MG63 (cell line): Measurements from ENCODE around the gene ACCSL. TPM values are rescaled to one million over a fixed set of nuclear protein-coding genes. Genes with fewer than 3 reads are reported as not detected.

ENCODE experiments used
- DNase-seq: peaks from one replicate; pipeline ENCODE4 v3.0.0-alpha.2; 2020
- H3K27me3 ChIP-seq: fragments of 250-450 bp; sonication (Bioruptor Pico); 2 replicates; pipeline ENCODE4 v1.5.1; 2020; ENCODE audit warnings: mild to moderate bottlenecking, moderate library complexity
- H3K36me3 ChIP-seq: fragments of 250-450 bp; sonication (Bioruptor Pico); 2 replicates; pipeline ENCODE4 v1.5.1; 2020; ENCODE audit warnings: mild to moderate bottlenecking, moderate library complexity
- H3K4me3 ChIP-seq: fragments of 250-450 bp; sonication (Bioruptor Pico); 2 replicates; pipeline ENCODE4 v1.5.1; 2020; ENCODE audit warnings: mild to moderate bottlenecking, moderate library complexity
- H3K9me3 ChIP-seq: fragments of 250-450 bp; sonication (Bioruptor Pico); 2 replicates; pipeline ENCODE4 v1.5.1; 2020; ENCODE audit warnings: mild to moderate bottlenecking, moderate library complexity
- total RNA-seq: library from RNA; depleted of rRNA; stranded (reverse); fragments of >200 nt; shearing (Covaris generic); gene quantifications from 2 replicates; pipeline ENCODE4 v1.2.3, GENCODE V29; 2014; ENCODE audit warnings: low replicate concordance

Gene ACCSL
- total RNA-seq, 1 experiment from 2014 or later: not detected

DNA sequence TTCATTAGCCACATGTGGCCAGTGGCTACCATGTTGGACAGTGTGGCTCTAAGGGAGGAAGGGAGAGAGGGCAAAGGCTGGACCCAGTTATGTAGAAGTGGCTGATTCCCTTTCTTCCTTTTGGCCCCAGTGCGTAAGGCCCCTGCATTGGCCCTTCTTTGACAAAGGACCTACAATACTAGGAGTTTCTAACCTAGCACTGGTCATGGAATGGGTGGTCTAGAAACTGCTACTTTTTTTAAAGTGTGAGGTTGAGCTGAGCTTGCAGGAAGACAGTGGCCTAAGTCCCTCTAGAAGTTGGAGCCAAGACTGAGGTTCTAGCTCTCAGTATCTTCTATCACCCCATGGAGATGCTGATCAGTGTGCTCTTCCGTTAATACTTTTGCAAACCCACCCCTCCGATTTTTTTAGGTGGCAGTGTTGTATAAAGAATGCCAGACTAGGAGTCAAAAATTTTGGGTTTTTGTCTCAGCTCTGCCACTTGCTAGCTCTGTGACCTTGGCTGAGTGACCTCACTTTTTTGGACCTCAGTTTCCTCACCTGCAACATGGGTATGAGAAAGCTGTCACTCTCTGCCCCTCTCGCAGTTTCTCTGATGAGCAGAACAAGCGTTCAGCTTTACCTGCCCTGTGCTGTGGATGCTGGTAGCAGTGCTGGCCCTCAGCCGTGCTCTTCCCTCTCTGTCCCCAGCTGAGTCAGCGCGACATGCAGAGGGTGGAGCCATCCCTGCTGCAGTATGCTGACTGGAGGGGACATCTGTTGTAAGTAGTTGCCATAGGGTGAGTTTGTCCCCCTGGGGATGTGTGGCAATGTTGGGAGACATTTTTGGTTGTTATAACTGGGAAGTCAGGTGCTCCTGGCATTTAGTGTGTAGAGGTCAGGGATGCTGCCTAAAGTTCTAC is 25.2 kb downstream of the ACCSL start:
- DNase-seq: no peak
- no peaks in the 10 kb centered on the region; the same call in 1 of the 2 replicates for H3K36me3 ChIP-seq
- no peaks in the 10 kb centered on the region for H3K27me3 ChIP-seq
- H3K9me3 ChIP-seq: no peaks in the 10 kb centered on the region
- no peak overlapping the region for H3K4me3 ChIP-seq

DNA sequence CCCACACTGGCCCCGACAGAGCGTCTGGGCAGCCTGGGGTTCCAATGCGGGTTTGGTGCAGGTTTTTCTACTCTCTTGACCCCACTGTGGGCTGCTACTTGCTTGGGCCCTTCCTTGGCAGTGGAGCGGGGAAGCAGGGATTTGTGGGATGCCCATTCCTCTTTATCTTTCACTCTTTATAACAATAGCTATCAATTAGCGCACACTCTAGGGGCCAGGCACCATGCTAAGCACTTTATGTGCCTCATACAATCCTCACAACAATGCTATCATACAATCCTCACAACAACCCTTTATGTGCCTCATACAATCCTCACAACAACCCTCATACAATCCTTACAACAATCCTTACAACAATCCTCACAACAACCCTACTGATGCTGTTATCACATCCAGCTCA is 31.0 kb downstream of the ACCSL start:
- no peak for DNase-seq
- H3K9me3 ChIP-seq: no peaks in the 10 kb centered on the region; the same call in 1 of the 2 replicates
- no peaks in the 10 kb centered on the region for H3K27me3 ChIP-seq
- H3K4me3 ChIP-seq: no peak overlapping the region
- no peaks in the 10 kb centered on the region for H3K36me3 ChIP-seq

DNA sequence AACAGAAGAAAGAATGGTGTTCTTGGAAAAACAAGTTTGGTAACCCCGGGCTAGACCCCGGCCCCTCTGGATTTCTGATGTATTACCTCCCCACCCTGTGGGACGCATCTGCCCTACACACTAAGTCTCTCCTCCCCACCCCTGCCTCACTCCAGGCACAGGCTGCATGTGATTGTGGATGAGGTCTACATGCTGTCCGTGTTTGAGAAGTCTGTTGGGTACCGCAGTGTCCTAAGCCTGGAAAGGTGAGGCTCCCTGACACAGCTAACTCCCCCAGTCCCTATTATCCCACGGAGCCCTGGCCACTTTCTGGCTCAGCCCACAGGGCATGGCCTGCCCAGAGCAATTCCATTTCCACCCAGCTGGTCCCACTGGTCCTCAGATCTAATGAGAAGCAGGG is 31.6 kb downstream of the ACCSL start:
- DNase-seq: no peak
- no peaks in the 10 kb centered on the region for H3K27me3 ChIP-seq
- no peaks in the 10 kb centered on the region for H3K36me3 ChIP-seq
- H3K9me3 ChIP-seq: no peaks in the 10 kb centered on the region; the same call in 1 of the 2 replicates
- no peak overlapping the region for H3K4me3 ChIP-seq

- Histone ChIP-seq H3K27me3 (no peaks in the 10 kb centered on the region), H3K9me3 (peaks cover 4% of the 10 kb centered on the region), H3K36me3 (no peaks in the 10 kb centered on the region), H3K4me3 (no peak overlapping the region)
- DNase-seq: no peak
Measured at GRCh38 chr11:44080951-44081350, 33.2 kb downstream of the ACCSL start.

GRCh38 chr11:44082645-44083044 is 34.9 kb downstream of the ACCSL start:
- H3K9me3 ChIP-seq: peaks cover 4% of the 10 kb centered on the region
- no peak for DNase-seq
- H3K27me3 ChIP-seq: no peaks in the 10 kb centered on the region
- H3K36me3 ChIP-seq: no peaks in the 10 kb centered on the region
- no peak overlapping the region for H3K4me3 ChIP-seq

GRCh38 chr11:44083433-44083832 is 35.7 kb downstream of the ACCSL start:
- Histone ChIP-seq H3K9me3 (peaks cover 4% of the 10 kb centered on the region), H3K4me3 (no peak overlapping the region), H3K36me3 (no peaks in the 10 kb centered on the region), H3K27me3 (no peaks in the 10 kb centered on the region)
- no peak for DNase-seq

- Histone ChIP-seq H3K27me3 (no peaks in the 10 kb centered on the region), H3K36me3 (no peaks in the 10 kb centered on the region), H3K9me3 (peaks cover 4% of the 10 kb centered on the region), H3K4me3 (no peak overlapping the region)
- no peak for DNase-seq
Measured at GRCh38 chr11:44083906-44084305, 36.1 kb downstream of the ACCSL start.

- Histone ChIP-seq H3K9me3 (peaks cover 4% of the 10 kb centered on the region), H3K27me3 (no peaks in the 10 kb centered on the region), H3K4me3 (no peak overlapping the region), H3K36me3 (no peaks in the 10 kb centered on the region)
- no peak for DNase-seq
Measured at GRCh38 chr11:44085330-44085729, 37.5 kb downstream of the ACCSL start.

GRCh38 chr11:44088377-44088776 is 40.6 kb downstream of the ACCSL start:
- no peak for DNase-seq
- H3K27me3 ChIP-seq: no peaks in the 10 kb centered on the region

GRCh38 chr11:44088871-44089270 is 41.1 kb downstream of the ACCSL start:
- H3K27me3 ChIP-seq: no peaks in the 10 kb centered on the region
- no peak overlapping the region for H3K4me3 ChIP-seq
- H3K36me3 ChIP-seq: no peaks in the 10 kb centered on the region
- peaks cover 4% of the 10 kb centered on the region; the same call in 1 of the 2 replicates for H3K9me3 ChIP-seq
- DNase-seq: no peak

More at GRCh38 chr11:44088377-44088776, 40.6 kb downstream of the ACCSL start:
- Histone ChIP-seq H3K36me3 (no peaks in the 10 kb centered on the region), H3K9me3 (peaks cover 4% of the 10 kb centered on the region; the same call in 1 of the 2 replicates), H3K4me3 (no peak overlapping the region)

- H3K36me3 ChIP-seq: no peaks in the 10 kb centered on the region
- no peak for DNase-seq
- no peaks in the 10 kb centered on the region for H3K27me3 ChIP-seq
- H3K4me3 ChIP-seq: no peak overlapping the region
- peaks cover 1% of the 10 kb centered on the region; the same call in 1 of the 2 replicates for H3K9me3 ChIP-seq
Measured at GRCh38 chr11:44090539-44090938, 42.8 kb downstream of the ACCSL start.

DNA sequence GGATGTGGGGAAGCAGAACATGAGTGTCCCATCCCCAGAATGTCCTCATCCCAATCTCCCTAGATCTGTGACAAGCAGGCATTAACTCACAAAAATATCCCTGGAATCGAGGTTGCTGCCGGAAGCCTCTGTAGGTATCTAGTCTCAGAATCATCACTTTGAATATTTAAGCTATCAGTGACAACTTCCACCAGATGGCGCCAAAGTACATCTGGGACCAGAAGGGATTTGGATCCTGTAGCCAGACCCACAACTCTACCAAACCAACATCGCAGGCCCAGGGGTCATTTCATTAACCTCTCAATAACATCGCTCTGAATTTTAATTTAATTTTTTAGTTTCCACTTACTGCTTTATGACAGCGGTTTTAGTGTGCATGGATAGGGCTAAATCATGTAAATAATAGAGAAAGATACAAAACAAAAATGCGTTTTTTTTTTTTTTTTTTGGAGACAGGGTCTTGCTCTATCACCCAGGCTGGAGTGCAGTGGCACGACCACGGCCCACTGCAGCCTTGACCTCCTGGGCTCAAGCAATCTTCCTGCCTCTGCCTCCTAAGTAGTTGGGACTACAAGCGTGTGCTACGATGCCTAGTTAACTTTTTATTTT is 46.6 kb downstream of the ACCSL start:
- Histone ChIP-seq H3K27me3 (no peaks in the 10 kb centered on the region), H3K4me3 (no peak overlapping the region), H3K9me3 (no peaks in the 10 kb centered on the region), H3K36me3 (no peaks in the 10 kb centered on the region; the same call in 1 of the 2 replicates)
- DNase-seq: peak; percentile 65

- H3K9me3 ChIP-seq: no peaks in the 10 kb centered on the region
- H3K27me3 ChIP-seq: no peaks in the 10 kb centered on the region
- peaks cover 2% of the 10 kb centered on the region; the same call in 1 of the 2 replicates for H3K36me3 ChIP-seq
- peak within 1 kb of the TSS; percentile 82 for H3K4me3 ChIP-seq
- peak; percentile 84 for DNase-seq
Measured at GRCh38 chr11:44095506-44096359, 48.0 kb downstream of the ACCSL start, which contains the start of gene EXT2. TSS of gene EXT2 (plus strand) at chr11:44095678. CDS start at chr11:44107713, 12,035 bp downstream.

GRCh38 chr11:44096360-44097185 is 48.8 kb downstream of the ACCSL start:
- Histone ChIP-seq H3K36me3 (peaks cover 2% of the 10 kb centered on the region; the same call in 1 of the 2 replicates), H3K27me3 (no peaks in the 10 kb centered on the region), H3K4me3 (peak overlapping the region; percentile 82), H3K9me3 (no peaks in the 10 kb centered on the region)
- peak; percentile 10 for DNase-seq

DNA sequence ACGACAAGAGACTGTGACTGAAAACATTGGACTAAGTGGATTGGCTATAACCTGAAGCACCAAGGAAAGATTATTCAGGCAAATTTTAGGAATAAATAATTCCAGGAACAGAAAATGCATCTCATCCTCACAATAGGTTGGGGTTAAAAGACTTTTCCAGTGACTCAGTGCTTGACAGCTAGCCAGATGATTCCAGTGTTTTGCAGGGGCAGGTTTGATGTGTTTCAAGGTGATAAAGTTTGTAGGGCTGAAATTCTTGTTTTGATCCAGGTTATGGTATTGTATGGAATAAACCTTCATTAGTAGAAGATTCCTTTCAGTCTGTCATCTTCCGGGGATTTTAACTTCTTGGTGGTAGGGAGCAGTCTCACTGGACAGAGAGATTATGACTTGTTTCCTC is 50.0 kb downstream of the ACCSL start:
- H3K36me3 ChIP-seq: peaks cover 2% of the 10 kb centered on the region; the same call in 1 of the 2 replicates
- no peak overlapping the region for H3K4me3 ChIP-seq
- no peak for DNase-seq
- H3K27me3 ChIP-seq: no peaks in the 10 kb centered on the region
- H3K9me3 ChIP-seq: no peaks in the 10 kb centered on the region

DNA sequence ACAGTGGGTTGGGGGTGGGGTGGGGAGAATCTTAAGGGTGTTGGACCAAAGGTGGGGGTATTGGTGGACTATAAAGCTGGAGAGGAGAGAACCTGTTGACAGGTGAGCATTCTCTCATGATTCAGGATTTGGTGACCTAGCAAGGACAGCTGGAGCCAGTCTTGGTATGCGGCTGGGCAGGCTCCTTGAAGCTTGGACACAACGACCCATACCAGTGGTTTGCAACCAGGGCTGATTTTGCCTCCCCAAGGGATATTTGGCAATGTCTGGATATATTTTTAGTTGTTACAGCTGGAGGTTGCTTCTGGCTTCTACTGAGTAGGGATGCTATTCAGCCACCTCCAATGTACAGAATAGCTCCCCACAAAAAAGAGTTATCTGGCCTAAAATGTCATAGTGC is 53.3 kb downstream of the ACCSL start:
- no peak for DNase-seq

More for the DNA sequence above, 53.3 kb downstream of the ACCSL start:
- no peaks in the 10 kb centered on the region for H3K9me3 ChIP-seq
- peaks cover 11% of the 10 kb centered on the region for H3K36me3 ChIP-seq
- H3K27me3 ChIP-seq: no peaks in the 10 kb centered on the region
- no peak overlapping the region for H3K4me3 ChIP-seq
